ENCODE measurements around the gene MOB3B.

The MOB3B gene

DNA sequence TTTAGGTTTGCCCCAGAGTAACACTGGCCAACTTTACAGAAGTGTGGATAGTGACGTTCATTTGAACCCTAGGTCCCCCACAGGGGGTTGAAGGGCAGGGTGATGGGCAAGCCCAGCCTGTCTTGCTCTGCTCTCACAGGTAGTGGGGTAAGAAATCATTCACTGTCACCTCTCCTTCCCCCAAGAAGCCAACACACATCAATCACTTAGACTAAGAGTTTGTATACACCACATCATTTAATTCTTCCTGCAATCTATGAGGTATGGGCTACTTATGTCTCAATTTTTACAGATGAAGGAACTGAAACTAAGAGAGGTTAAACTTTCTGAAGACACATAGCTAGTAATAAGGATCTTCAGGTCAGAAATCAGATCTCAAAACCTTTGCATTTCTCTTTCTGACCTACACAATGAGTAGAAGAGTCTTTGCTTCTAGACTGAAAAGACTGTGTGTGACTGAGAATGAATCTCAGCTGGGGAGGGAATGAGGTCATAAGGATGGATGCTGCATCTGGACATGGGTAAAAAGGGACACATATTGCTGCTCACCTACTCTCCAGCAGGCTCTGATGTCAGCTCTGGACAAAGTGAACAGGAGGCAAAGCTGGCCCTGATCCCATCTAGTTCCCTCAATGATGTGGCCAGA is 151.7 kb downstream of the MOB3B start:
- DNase-seq (ENCODE audit: low spot score) = no peak
- no peak overlapping the region for H3K4me3 ChIP-seq (ENCODE audit: severe bottlenecking)
- no peak for ATAC-seq (ENCODE audit: low read depth)
- peak overlapping the region; percentile 19 for H3K27ac ChIP-seq (ENCODE audit: poor library complexity, severe bottlenecking)
- H3K4me1 ChIP-seq (ENCODE audit: insufficient read depth, poor library complexity, severe bottlenecking) = peaks cover 13% of the 10 kb centered on the region
- H3K9me3 ChIP-seq (ENCODE audit: severe bottlenecking) = no peaks in the 10 kb centered on the region
- H3K27me3 ChIP-seq (ENCODE audit: insufficient read depth, poor library complexity, severe bottlenecking) = no peaks in the 10 kb centered on the region
- H3K36me3 ChIP-seq (ENCODE audit: low read depth) = no peaks in the 10 kb centered on the region
- no peak for TF ChIP-seq CTCF (IDR thresholded peaks at IDR 0.05; ENCODE audit: poor library complexity, severe bottlenecking)

DNA sequence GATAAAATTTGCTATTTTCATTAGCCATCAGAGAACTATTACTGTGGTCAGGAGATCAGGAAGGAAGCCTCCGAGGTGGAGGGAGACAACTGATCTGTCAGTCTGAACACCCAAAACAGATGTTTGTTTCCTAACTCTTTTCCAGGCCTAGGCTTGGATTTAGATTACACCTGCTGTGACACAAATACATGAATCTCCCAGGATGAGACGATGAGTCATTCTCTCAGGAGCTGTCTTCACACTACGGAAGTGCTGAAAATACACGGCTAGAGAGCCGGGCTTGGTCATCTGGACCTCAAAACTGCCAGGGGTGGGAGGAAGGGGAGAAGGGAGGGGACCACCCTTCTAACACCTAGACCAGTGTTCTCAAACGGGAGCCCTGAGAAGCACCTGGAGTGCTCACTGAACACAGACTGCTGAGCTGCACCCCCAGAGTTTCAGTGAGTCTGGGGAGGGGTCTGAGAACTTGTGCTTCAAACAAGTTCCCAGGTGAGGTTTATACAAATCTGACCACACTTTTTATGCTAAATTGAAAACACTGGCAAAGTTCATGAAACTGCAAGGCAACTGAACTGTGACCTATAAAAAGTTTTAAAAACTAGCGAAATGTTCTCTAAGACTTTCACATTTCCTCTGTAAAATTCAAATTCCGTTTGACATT is 152.3 kb downstream of the MOB3B start:
- ATAC-seq (ENCODE audit: low read depth) (peak; percentile 92), DNase-seq (ENCODE audit: low spot score) (no peak)
- TF ChIP-seq CTCF (IDR thresholded peaks at IDR 0.05; ENCODE audit: poor library complexity, severe bottlenecking) = no peak
- no peaks in the 10 kb centered on the region for H3K27me3 ChIP-seq (ENCODE audit: insufficient read depth, poor library complexity, severe bottlenecking)
- peak overlapping the region; percentile 19 for H3K27ac ChIP-seq (ENCODE audit: poor library complexity, severe bottlenecking)
- H3K36me3 ChIP-seq (ENCODE audit: low read depth) = no peaks in the 10 kb centered on the region
- no peak overlapping the region for H3K4me3 ChIP-seq (ENCODE audit: severe bottlenecking)
- no peaks in the 10 kb centered on the region for H3K9me3 ChIP-seq (ENCODE audit: severe bottlenecking)
- peaks cover 11% of the 10 kb centered on the region for H3K4me1 ChIP-seq (ENCODE audit: insufficient read depth, poor library complexity, severe bottlenecking)

DNA sequence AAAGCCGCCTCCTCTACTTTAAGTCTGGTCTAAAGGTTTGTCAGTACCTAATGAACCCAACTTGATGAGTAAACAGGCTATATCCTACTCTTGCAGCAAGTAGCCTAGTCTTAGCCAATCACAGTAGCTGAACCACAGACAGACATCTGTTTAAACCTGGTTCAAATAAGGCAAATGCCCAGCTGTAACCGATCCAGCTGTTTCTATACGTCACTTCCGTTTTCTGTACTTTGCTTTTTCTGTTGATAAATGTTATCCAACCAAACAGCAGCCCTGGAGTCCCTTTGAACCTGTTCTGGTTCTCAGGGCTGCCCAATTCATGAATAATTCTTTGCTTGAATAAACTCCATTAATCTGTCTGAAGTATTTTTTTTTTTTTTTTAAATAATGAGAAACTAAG is 155.8 kb downstream of the MOB3B start:
- TF ChIP-seq CTCF (IDR thresholded peaks at IDR 0.05; ENCODE audit: poor library complexity, severe bottlenecking) = no peak
- DNase-seq (ENCODE audit: low spot score) (no peak), ATAC-seq (ENCODE audit: low read depth) (no peak)
- no peak overlapping the region for H3K4me3 ChIP-seq (ENCODE audit: severe bottlenecking)
- no peaks in the 10 kb centered on the region for H3K9me3 ChIP-seq (ENCODE audit: severe bottlenecking)
- no peaks in the 10 kb centered on the region for H3K27me3 ChIP-seq (ENCODE audit: insufficient read depth, poor library complexity, severe bottlenecking)
- H3K27ac ChIP-seq (ENCODE audit: poor library complexity, severe bottlenecking) = no peak overlapping the region
- H3K36me3 ChIP-seq (ENCODE audit: low read depth) = no peaks in the 10 kb centered on the region
- H3K4me1 ChIP-seq (ENCODE audit: insufficient read depth, poor library complexity, severe bottlenecking) = peaks cover 24% of the 10 kb centered on the region

- DNase-seq (ENCODE audit: low spot score) (no peak), ATAC-seq (ENCODE audit: low read depth) (no peak)
- Histone ChIP-seq H3K27me3 (ENCODE audit: insufficient read depth, poor library complexity, severe bottlenecking) (no peaks in the 10 kb centered on the region), H3K27ac (ENCODE audit: poor library complexity, severe bottlenecking) (peak overlapping the region; percentile 77), H3K4me1 (ENCODE audit: insufficient read depth, poor library complexity, severe bottlenecking) (peaks cover 23% of the 10 kb centered on the region), H3K4me3 (ENCODE audit: severe bottlenecking) (no peak overlapping the region), H3K36me3 (ENCODE audit: low read depth) (no peaks in the 10 kb centered on the region), H3K9me3 (ENCODE audit: severe bottlenecking) (no peaks in the 10 kb centered on the region)
- no peak for TF ChIP-seq CTCF (IDR thresholded peaks at IDR 0.05; ENCODE audit: poor library complexity, severe bottlenecking)
Measured at GRCh38 chr9:27372615-27373014, 157.0 kb downstream of the MOB3B start.

GRCh38 chr9:27371382-27371781 is 158.2 kb downstream of the MOB3B start:
- ATAC-seq (ENCODE audit: low read depth) = peak; percentile 92
- Histone ChIP-seq H3K4me3 (ENCODE audit: severe bottlenecking) (peak overlapping the region; percentile 11), H3K36me3 (ENCODE audit: low read depth) (no peaks in the 10 kb centered on the region), H3K4me1 (ENCODE audit: insufficient read depth, poor library complexity, severe bottlenecking) (peaks cover 15% of the 10 kb centered on the region), H3K27ac (ENCODE audit: poor library complexity, severe bottlenecking) (peak overlapping the region; percentile 77), H3K27me3 (ENCODE audit: insufficient read depth, poor library complexity, severe bottlenecking) (no peaks in the 10 kb centered on the region), H3K9me3 (ENCODE audit: severe bottlenecking) (no peaks in the 10 kb centered on the region)
- no peak for TF ChIP-seq CTCF (IDR thresholded peaks at IDR 0.05; ENCODE audit: poor library complexity, severe bottlenecking)
- DNase-seq (ENCODE audit: low spot score) = no peak
